Lower leg skin (tissue), 4 donors: ENCODE data around the gene USP49. TPM values are rescaled to one million over a fixed set of nuclear protein-coding genes. Genes with fewer than 3 reads are reported as not detected.
"Not testable (repeated sequence)": the region's sequence is repeated elsewhere in the genome, so short reads cannot be mapped to it uniquely, and the experiment has no call there.

ENCODE experiments used
- DNase-seq, 2 donors: peaks; one replicate each; pipeline ENCODE4 v3.0.0-alpha.2; 2019; ENCODE audit warnings: low spot score in 2 of 2
- H3K4me3 ChIP-seq: fragments of 200-600 bp; sonication (generic); 2 replicates; pipeline ENCODE4 v1.5.1; 2017; ENCODE audit warnings: mild to moderate bottlenecking, low read depth; ENCODE audit not compliant: poor library complexity, severe bottlenecking
- POLR2A ChIP-seq, 2 donors: fragments of 450-650 bp; IDR thresholded peaks; one replicate each; pipeline ENCODE4 v1.6.1; 2016 to 2017; ENCODE audit warnings: antibody characterized with exemption in 2 of 2, mild to moderate bottlenecking in 1 of 2, moderate library complexity in 1 of 2
- WGBS, 2 donors: methylation state at CpG; one replicate each; pipeline ENCODE4 v1.1.5; 2018; 5-methylcytosine and 5-hydroxymethylcytosine counted together
- intact Hi-C: fragments of 100-400 bp; cut with DNase I; formaldehyde crosslinking; loops from one replicate; pipeline ENCODE4 v1.15.0; 2023; ENCODE audit warnings: low total_unique reads
- total RNA-seq, 4 donors: library from RNA; depleted of rRNA; stranded (reverse); fragments of >200 nt; gene quantifications; one replicate each; pipeline ENCODE4 v1.1.0, GENCODE V29; 2016
- TF ChIP-seq, protein P1 (sequence below), 3 donors: fragments of 450-650 bp; IDR thresholded peaks; one replicate each; pipeline ENCODE4 v1.5.1; 2016; ENCODE audit warnings: antibody characterized with exemption in 3 of 3, mild to moderate bottlenecking in 3 of 3, moderate library complexity in 2 of 3

The USP49 gene
- total RNA-seq, result 1 to 10 TPM; 2.3 to 7.3 (median 3.7) TPM

GRCh38 chr6:41895300-41896233 lies at the start of gene USP49:
USP49 (minus strand) TSS chr6:41895375; CDS start chr6:41806983, 88,392 bp downstream.
- intact Hi-C loops, result no loop called here
- WGBS, 2 donors, result 1 to 2% methylated on average over 48 to 50 of the region's 55 CpGs
- peak; percentile 82 to 98 for DNase-seq
- TF ChIP-seq POLR2A (IDR thresholded peaks at IDR 0.05), result no peak
- TF ChIP-seq, protein P1, sequence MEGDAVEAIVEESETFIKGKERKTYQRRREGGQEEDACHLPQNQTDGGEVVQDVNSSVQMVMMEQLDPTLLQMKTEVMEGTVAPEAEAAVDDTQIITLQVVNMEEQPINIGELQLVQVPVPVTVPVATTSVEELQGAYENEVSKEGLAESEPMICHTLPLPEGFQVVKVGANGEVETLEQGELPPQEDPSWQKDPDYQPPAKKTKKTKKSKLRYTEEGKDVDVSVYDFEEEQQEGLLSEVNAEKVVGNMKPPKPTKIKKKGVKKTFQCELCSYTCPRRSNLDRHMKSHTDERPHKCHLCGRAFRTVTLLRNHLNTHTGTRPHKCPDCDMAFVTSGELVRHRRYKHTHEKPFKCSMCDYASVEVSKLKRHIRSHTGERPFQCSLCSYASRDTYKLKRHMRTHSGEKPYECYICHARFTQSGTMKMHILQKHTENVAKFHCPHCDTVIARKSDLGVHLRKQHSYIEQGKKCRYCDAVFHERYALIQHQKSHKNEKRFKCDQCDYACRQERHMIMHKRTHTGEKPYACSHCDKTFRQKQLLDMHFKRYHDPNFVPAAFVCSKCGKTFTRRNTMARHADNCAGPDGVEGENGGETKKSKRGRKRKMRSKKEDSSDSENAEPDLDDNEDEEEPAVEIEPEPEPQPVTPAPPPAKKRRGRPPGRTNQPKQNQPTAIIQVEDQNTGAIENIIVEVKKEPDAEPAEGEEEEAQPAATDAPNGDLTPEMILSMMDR (IDR thresholded peaks at IDR 0.05), result no peak
- peak within 1 kb of the TSS; percentile 63 for H3K4me3 ChIP-seq

GRCh38 chr6:41943456-41943855 lies 48.3 kb upstream of the USP49 start:
- H3K4me3 ChIP-seq, result no peak overlapping the region
- intact Hi-C loops, result loop anchor here (5.0 kb wide), 1 partner anchor 99 kb away; no protein-coding TSS in a partner anchor
- DNase-seq, result no peak
- TF ChIP-seq, protein P1 (IDR thresholded peaks at IDR 0.05), result no peak
- TF ChIP-seq POLR2A (IDR thresholded peaks at IDR 0.05), result no peak

DNA sequence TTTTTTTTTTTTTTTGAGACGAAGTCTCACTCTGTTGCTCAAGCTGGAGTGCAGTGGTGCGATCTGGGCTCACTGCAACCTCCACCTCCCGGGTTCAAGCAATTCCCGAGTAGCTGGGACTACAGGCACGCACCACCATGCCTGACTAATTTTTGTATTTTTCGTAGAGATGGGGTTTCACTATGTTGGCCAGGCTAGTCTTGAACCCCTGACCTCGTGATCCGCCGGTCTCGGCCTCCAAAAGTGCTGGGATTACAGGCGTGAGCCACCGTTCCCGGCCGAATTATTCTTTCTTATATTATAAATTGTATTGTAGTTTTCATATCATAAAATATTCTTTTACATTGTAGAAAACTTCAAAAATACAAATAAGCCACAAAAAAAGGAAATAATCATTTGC lies 47.7 kb upstream of the USP49 start:
- DNase-seq, H3K4me3 ChIP-seq: not testable (repeated sequence)
- WGBS, 2 donors, result 93 to 94% methylated on average over 14 of the region's 14 CpGs
- intact Hi-C loops, result loop anchor here (5.0 kb wide), 1 partner anchor 99 kb away; no protein-coding TSS in a partner anchor

DNA sequence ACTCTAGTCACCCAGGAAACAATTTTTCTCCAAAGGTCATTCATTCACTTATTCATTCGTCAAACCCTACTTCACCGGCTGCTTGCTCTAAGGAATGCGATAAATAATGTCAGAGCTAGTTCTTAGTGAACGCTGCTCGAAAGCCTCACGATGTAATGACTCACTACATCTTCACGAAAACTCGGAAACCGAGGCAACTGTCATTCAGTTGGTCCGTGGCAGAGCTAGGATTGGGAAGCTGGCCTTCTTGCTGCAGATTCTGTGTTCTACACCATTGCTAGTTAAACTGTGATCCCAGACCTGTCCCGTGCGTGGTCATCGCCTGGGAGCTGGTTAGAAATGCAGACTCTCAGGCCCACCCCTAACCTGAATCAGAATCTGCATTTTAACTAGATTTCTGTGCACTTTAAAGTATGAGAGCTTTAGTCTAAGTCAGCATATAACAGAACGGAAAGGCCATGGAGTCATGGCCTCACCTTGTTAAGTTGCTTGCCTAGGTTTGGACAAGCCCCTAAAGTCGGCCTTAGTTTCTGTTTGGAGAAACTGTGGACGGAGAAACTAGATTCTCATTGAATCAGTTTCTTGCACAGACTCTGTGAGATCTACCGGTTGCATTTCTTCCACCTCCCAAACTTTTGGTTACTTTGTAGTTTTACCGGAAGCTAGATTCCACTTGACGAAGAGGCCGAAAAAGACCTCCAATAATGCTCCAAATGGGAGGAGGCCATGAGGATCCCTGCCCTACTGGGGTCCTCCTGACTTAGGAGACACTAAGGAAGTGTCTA lies 47.1 kb upstream of the USP49 start:
- TF ChIP-seq, protein P1 (IDR thresholded peaks at IDR 0.05), result no peak
- no peak for TF ChIP-seq POLR2A (IDR thresholded peaks at IDR 0.05)
- intact Hi-C loops, result loop anchor here (5.0 kb wide), 1 partner anchor 100 kb away; no protein-coding TSS in a partner anchor
- WGBS, 2 donors, result 37 to 40% methylated on average over 20 of the region's 20 CpGs
- peak overlapping the region; percentile 58 for H3K4me3 ChIP-seq
- DNase-seq, result no peak

- H3K4me3 ChIP-seq, result peak within 1 kb of the TSS; percentile 58
- DNase-seq, result peak; percentile 80 to 96
- 0% methylated on average over 29 to 46 of the region's 87 CpGs for WGBS, 2 donors
- intact Hi-C loops, result loop anchor here (5.0 kb wide), 1 partner anchor 101 kb away; no protein-coding TSS in a partner anchor
- no peak for TF ChIP-seq POLR2A (IDR thresholded peaks at IDR 0.05)
- TF ChIP-seq, protein P1 (IDR thresholded peaks at IDR 0.05), result no peak
These were observed 46.3 kb upstream of the USP49 start, which contains the start of gene CCND3 for GRCh38 chr6:41941280-41942066. CCND3 (minus strand) TSS chr6:41941808; CDS start chr6:41941649, 159 bp downstream.
